SK-N-SH treated with all-trans-retinoic acid at 6 μM for 48 hours (cell line): Measurements from ENCODE around the gene KIAA1958.

Experiments
- ATAC-seq: fragments of 200-7000 bp; cut with Tn5 transposase; 3 replicates; pipeline ENCODE4 v1.9.1; 2020; ENCODE audit warnings: mild to moderate bottlenecking, moderate library complexity
- ARNTL ChIP-seq: fragments of 450-650 bp; formaldehyde crosslinking; IDR thresholded peaks from 2 replicates; pipeline ENCODE4 v1.5.0; 2020; ENCODE audit warnings: low read depth, mild to moderate bottlenecking, moderate library complexity, borderline replicate concordance
- BACH2 ChIP-seq: fragments of 250-450 bp; sonication (Bioruptor Pico); IDR thresholded peaks from 2 replicates; pipeline ENCODE4 v1.9.0; 2021; ENCODE audit warnings: mild to moderate bottlenecking, borderline replicate concordance
- CREB5 ChIP-seq: fragments of 250-450 bp; sonication (Bioruptor Pico); IDR thresholded peaks from 2 replicates; pipeline ENCODE4 v1.5.1; 2020; ENCODE audit warnings: low read depth, mild to moderate bottlenecking, moderate library complexity
- CSRNP3 ChIP-seq: fragments of 250-450 bp; sonication (Bioruptor Pico); IDR thresholded peaks from 2 replicates; pipeline ENCODE4 v1.5.1; 2021; ENCODE audit warnings: mild to moderate bottlenecking, moderate library complexity
- ESRRG ChIP-seq: fragments of 250-450 bp; sonication (Bioruptor Pico); IDR thresholded peaks from 2 replicates; pipeline ENCODE4 v1.6.1; 2021; ENCODE audit warnings: mild to moderate bottlenecking
- GLIS3 ChIP-seq: fragments of 250-450 bp; sonication (Bioruptor Pico); IDR thresholded peaks from 2 replicates; pipeline ENCODE4 v1.5.0; 2020; ENCODE audit warnings: mild to moderate bottlenecking, moderate library complexity
- ISL1 ChIP-seq: fragments of 250-450 bp; sonication (Bioruptor Pico); IDR thresholded peaks from 2 replicates; pipeline ENCODE4 v2.1.2; 2022; ENCODE audit warnings: mild to moderate bottlenecking, moderate library complexity
- PATZ1 ChIP-seq: fragments of 250-450 bp; sonication (Bioruptor Pico); IDR thresholded peaks from 2 replicates; pipeline ENCODE4 v1.8.0; 2020; ENCODE audit warnings: mild to moderate bottlenecking, moderate library complexity, borderline replicate concordance
- POU6F1 ChIP-seq: fragments of 250-450 bp; sonication (Bioruptor Pico); IDR thresholded peaks from 2 replicates; pipeline ENCODE4 v1.8.0; 2021; ENCODE audit warnings: low read depth, mild to moderate bottlenecking, moderate library complexity, borderline replicate concordance
- PPARA ChIP-seq: fragments of 250-450 bp; sonication (Bioruptor Pico); IDR thresholded peaks from 2 replicates; pipeline ENCODE4 v1.5.0; 2020; ENCODE audit warnings: mild to moderate bottlenecking, borderline replicate concordance
- RARB ChIP-seq: fragments of 250-450 bp; sonication (Bioruptor Pico); IDR thresholded peaks from 2 replicates; pipeline ENCODE4 v1.8.0; 2021; ENCODE audit warnings: mild to moderate bottlenecking, moderate library complexity
- SNAI2 ChIP-seq: fragments of 250-450 bp; sonication (Bioruptor Pico); IDR thresholded peaks from 2 replicates; pipeline ENCODE4 v1.5.0; 2020; ENCODE audit warnings: mild to moderate bottlenecking, moderate library complexity
- TCF4 ChIP-seq: fragments of 250-450 bp; sonication (Bioruptor Pico); IDR thresholded peaks from 2 replicates; pipeline ENCODE4 v1.8.0; 2021; ENCODE audit warnings: mild to moderate bottlenecking, moderate library complexity, borderline replicate concordance
- TOX ChIP-seq: fragments of 250-450 bp; sonication (Bioruptor Pico); IDR thresholded peaks from 2 replicates; pipeline ENCODE4 v1.8.0; 2021; ENCODE audit warnings: mild to moderate bottlenecking, moderate library complexity, borderline replicate concordance
- TSHZ2 ChIP-seq: fragments of 250-450 bp; sonication (Bioruptor Pico); IDR thresholded peaks from 2 replicates; pipeline ENCODE4 v1.5.0; 2020; ENCODE audit warnings: mild to moderate bottlenecking, moderate library complexity
- ZC3H10 ChIP-seq: fragments of 250-450 bp; sonication (Bioruptor Pico); IDR thresholded peaks from 2 replicates; pipeline ENCODE4 v1.5.1; 2021; ENCODE audit warnings: mild to moderate bottlenecking, moderate library complexity
- ZFP3 ChIP-seq: fragments of 250-450 bp; sonication (Bioruptor Pico); IDR thresholded peaks from 2 replicates; pipeline ENCODE4 v1.5.0; 2020; ENCODE audit warnings: mild to moderate bottlenecking, moderate library complexity
- ZFP30 ChIP-seq: fragments of 450-650 bp; formaldehyde crosslinking; IDR thresholded peaks from 2 replicates; pipeline ENCODE4 v1.5.0; 2022; ENCODE audit warnings: mild to moderate bottlenecking, moderate library complexity
- ZNF70 ChIP-seq: fragments of 450-650 bp; formaldehyde crosslinking; IDR thresholded peaks from 2 replicates; pipeline ENCODE4 v1.5.0; 2020; ENCODE audit warnings: mild to moderate bottlenecking, moderate library complexity
- ZNF8 ChIP-seq: fragments of 450-650 bp; formaldehyde crosslinking; IDR thresholded peaks from 2 replicates; pipeline ENCODE4 v1.5.0; 2020; ENCODE audit warnings: mild to moderate bottlenecking, moderate library complexity

Gene KIAA1958

GRCh38 chr9:112507001-112507680 is 20.5 kb downstream of the KIAA1958 start:
- no peak for ATAC-seq
- no peak for TF ChIP-seq GLIS3 (CRISPR knock-in tag)
- no peak for TF ChIP-seq SNAI2 (CRISPR knock-in tag)
- no peak for TF ChIP-seq ISL1 (CRISPR knock-in tag)
- no peak for TF ChIP-seq CREB5 (CRISPR knock-in tag)
- no peak for TF ChIP-seq ARNTL
- TF ChIP-seq RARB (CRISPR knock-in tag) = no peak
- TF ChIP-seq TOX = no peak
- no peak for TF ChIP-seq TSHZ2 (CRISPR knock-in tag)
- no peak for TF ChIP-seq ZNF70
- TF ChIP-seq ZNF8 (CRISPR knock-in tag) = no peak
- no peak for TF ChIP-seq PPARA (CRISPR knock-in tag)
- TF ChIP-seq ZFP3 (CRISPR knock-in tag) = no peak
- TF ChIP-seq BACH2 (CRISPR knock-in tag) = no peak
- TF ChIP-seq, all 23 proteins: peak for 0

- no peak for ATAC-seq
These were observed 21.8 kb downstream of the KIAA1958 start for GRCh38 chr9:112508377-112508776.

More at GRCh38 chr9:112508377-112508776, 21.8 kb downstream of the KIAA1958 start:
- TF ChIP-seq ZC3H10 (CRISPR knock-in tag) = no peak
- TF ChIP-seq ESRRG = no peak
- no peak for TF ChIP-seq TOX
- TF ChIP-seq TCF4 (CRISPR knock-in tag) = no peak
- TF ChIP-seq ZFP30 = no peak
- TF ChIP-seq SNAI2 (CRISPR knock-in tag) = no peak
- TF ChIP-seq PATZ1 = no peak
- no peak for TF ChIP-seq POU6F1
- no peak for TF ChIP-seq ARNTL
- TF ChIP-seq CREB5 (CRISPR knock-in tag) = no peak
- TF ChIP-seq CSRNP3 (CRISPR knock-in tag) = no peak
- no peak for TF ChIP-seq PPARA (CRISPR knock-in tag)
- TF ChIP-seq ZFP3 (CRISPR knock-in tag) = no peak
- no peak for TF ChIP-seq TSHZ2 (CRISPR knock-in tag)
- no peak for TF ChIP-seq GLIS3 (CRISPR knock-in tag)
